Dedifferentiated amniotic fluid mesenchymal stem cell (primary cell): ENCODE data around the gene C1QL3.

Experiments used
- DNase-seq: peaks from one replicate; pipeline ENCODE4 v3.0.0-alpha.2; 2016; ENCODE audit errors: extremely low spot score

Gene C1QL3

GRCh38 chr10:16493884-16494536 is 27.7 kb downstream of the C1QL3 start:
- no peak for DNase-seq

- no peak for DNase-seq
These were observed 29.7 kb downstream of the C1QL3 start for GRCh38 chr10:16491933-16492332.

GRCh38 chr10:16490511-16490910 is 31.2 kb downstream of the C1QL3 start:
- no peak for DNase-seq

GRCh38 chr10:16483241-16483917 is 38.3 kb downstream of the C1QL3 start:
- DNase-seq, result no peak

GRCh38 chr10:16481052-16481728 is 40.5 kb downstream of the C1QL3 start:
- no peak for DNase-seq

- DNase-seq, result no peak
These were observed 42.9 kb downstream of the C1QL3 start for GRCh38 chr10:16478801-16479200.

- no peak for DNase-seq
These were observed 43.9 kb downstream of the C1QL3 start for GRCh38 chr10:16477757-16478156.

- no peak for DNase-seq
These were observed 48.9 kb downstream of the C1QL3 start for GRCh38 chr10:16472828-16473227.

- DNase-seq, result no peak
These were observed 50.9 kb downstream of the C1QL3 start for GRCh38 chr10:16470747-16471146.

GRCh38 chr10:16466001-16466400 is 55.7 kb downstream of the C1QL3 start:
- no peak for DNase-seq
